ENCODE data around the gene BTBD1.
"Not testable (repeated sequence)": the region's sequence is repeated elsewhere in the genome, so short reads cannot be mapped to it uniquely, and the experiment has no call there.

DNA sequence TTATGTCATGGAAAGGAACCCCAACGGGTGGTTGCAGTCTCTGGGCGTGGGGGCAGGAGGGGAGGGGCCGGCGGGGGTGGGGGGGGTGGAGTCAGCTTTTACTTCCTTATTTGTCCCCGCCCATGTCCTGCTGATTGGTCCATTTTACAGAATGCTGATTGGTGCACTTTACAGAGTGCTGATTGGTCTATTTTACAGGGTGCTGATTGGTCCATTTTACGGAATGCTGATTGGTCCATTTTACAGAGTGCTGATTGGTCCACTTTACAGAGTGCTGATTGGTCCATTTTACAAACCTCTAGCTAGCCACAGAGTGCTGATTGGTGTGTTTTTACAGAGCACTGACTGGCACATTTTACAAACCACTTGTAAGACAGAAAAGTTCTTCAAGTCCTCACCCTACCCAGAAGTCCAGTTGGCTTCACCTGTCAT is 2.2 kb upstream of the BTBD1 start:
- TF ChIP-seq, protein P1, sequence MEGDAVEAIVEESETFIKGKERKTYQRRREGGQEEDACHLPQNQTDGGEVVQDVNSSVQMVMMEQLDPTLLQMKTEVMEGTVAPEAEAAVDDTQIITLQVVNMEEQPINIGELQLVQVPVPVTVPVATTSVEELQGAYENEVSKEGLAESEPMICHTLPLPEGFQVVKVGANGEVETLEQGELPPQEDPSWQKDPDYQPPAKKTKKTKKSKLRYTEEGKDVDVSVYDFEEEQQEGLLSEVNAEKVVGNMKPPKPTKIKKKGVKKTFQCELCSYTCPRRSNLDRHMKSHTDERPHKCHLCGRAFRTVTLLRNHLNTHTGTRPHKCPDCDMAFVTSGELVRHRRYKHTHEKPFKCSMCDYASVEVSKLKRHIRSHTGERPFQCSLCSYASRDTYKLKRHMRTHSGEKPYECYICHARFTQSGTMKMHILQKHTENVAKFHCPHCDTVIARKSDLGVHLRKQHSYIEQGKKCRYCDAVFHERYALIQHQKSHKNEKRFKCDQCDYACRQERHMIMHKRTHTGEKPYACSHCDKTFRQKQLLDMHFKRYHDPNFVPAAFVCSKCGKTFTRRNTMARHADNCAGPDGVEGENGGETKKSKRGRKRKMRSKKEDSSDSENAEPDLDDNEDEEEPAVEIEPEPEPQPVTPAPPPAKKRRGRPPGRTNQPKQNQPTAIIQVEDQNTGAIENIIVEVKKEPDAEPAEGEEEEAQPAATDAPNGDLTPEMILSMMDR (IDR thresholded peaks at IDR 0.05): not testable (repeated sequence)
- TF ChIP-seq POLR2AphosphoS5 (IDR thresholded peaks at IDR 0.05): not testable (repeated sequence)
